ENCODE measurements around the gene ARHGAP10.

ARHGAP10 gene

GRCh38 chr4:147732518-147733235 is 789 bp downstream of the ARHGAP10 start:
- DNase-seq (ENCODE audit: low read depth in 2 of 2) = no peak

GRCh38 chr4:147733716-147734344 is 1.9 kb downstream of the ARHGAP10 start:
- no peak for DNase-seq (ENCODE audit: low read depth in 2 of 2)

- DNase-seq (ENCODE audit: low read depth in 2 of 2) = no peak
Measured at GRCh38 chr4:147734496-147734895, 2.6 kb downstream of the ARHGAP10 start.

GRCh38 chr4:147735413-147736301 is 3.8 kb downstream of the ARHGAP10 start:
- DNase-seq (ENCODE audit: low read depth in 2 of 2) = no peak

- DNase-seq (ENCODE audit: low read depth in 2 of 2) = peak; percentile 74 to 77
Measured at GRCh38 chr4:147736458-147736857, 4.6 kb downstream of the ARHGAP10 start.

- DNase-seq (ENCODE audit: low read depth in 2 of 2) = no peak
Measured at GRCh38 chr4:147737623-147738022, 5.7 kb downstream of the ARHGAP10 start.

GRCh38 chr4:147739239-147739823 is 7.4 kb downstream of the ARHGAP10 start:
- DNase-seq (ENCODE audit: low read depth in 2 of 2) = no peak

- DNase-seq (ENCODE audit: low read depth in 2 of 2) = no peak
Measured at GRCh38 chr4:147740176-147740575, 8.3 kb downstream of the ARHGAP10 start.

GRCh38 chr4:147741190-147741788 is 9.4 kb downstream of the ARHGAP10 start:
- no peak for DNase-seq (ENCODE audit: low read depth in 2 of 2)

GRCh38 chr4:147747787-147748454 is 16.0 kb downstream of the ARHGAP10 start:
- DNase-seq (ENCODE audit: low read depth in 2 of 2) = no peak

- DNase-seq (ENCODE audit: low read depth in 2 of 2) = no peak
Measured at GRCh38 chr4:147749811-147750321, 18.0 kb downstream of the ARHGAP10 start.

GRCh38 chr4:147753047-147753446 is 21.2 kb downstream of the ARHGAP10 start:
- no peak for DNase-seq (ENCODE audit: low read depth in 2 of 2)

- peak in 1 of 2 experiments; percentile 56 for DNase-seq (ENCODE audit: low read depth in 2 of 2)
Measured at GRCh38 chr4:147754037-147754445, 22.2 kb downstream of the ARHGAP10 start.

- no peak for DNase-seq (ENCODE audit: low read depth in 2 of 2)
Measured at GRCh38 chr4:147755561-147756295, 23.8 kb downstream of the ARHGAP10 start.

GRCh38 chr4:147756417-147756816 is 24.5 kb downstream of the ARHGAP10 start:
- DNase-seq (ENCODE audit: low read depth in 2 of 2) = no peak

GRCh38 chr4:147760176-147760575 is 28.3 kb downstream of the ARHGAP10 start:
- DNase-seq (ENCODE audit: low read depth in 2 of 2) = no peak

- DNase-seq (ENCODE audit: low read depth in 2 of 2) = no peak
Measured at GRCh38 chr4:147760695-147761094, 28.8 kb downstream of the ARHGAP10 start.

- no peak for DNase-seq (ENCODE audit: low read depth in 2 of 2)
Measured at GRCh38 chr4:147761218-147761883, 29.5 kb downstream of the ARHGAP10 start.

GRCh38 chr4:147764337-147764736 is 32.4 kb downstream of the ARHGAP10 start:
- DNase-seq (ENCODE audit: low read depth in 2 of 2) = no peak

- no peak for DNase-seq (ENCODE audit: low read depth in 2 of 2)
Measured at GRCh38 chr4:147765121-147765529, 33.2 kb downstream of the ARHGAP10 start.

Measured in fibroblast of skin of left quadriceps (primary cell).